Hepatocyte (in vitro differentiated cells): ENCODE measurements around the gene TRAF3IP1. TPM values are rescaled to one million over a fixed set of nuclear protein-coding genes. Genes with fewer than 3 reads are reported as not detected.

Source experiments
- DNase-seq: peaks from one replicate; pipeline ENCODE4 v3.0.0-alpha.2; 2016; ENCODE audit warnings: low spot score
- H2AFZ ChIP-seq: fragments of 200-600 bp; sonication (generic); 2 replicates; pipeline ENCODE4 v1.6.0; 2016; ENCODE audit warnings: antibody characterized with exemption, mild to moderate bottlenecking
- H3K27ac ChIP-seq: fragments of 200-600 bp; sonication (generic); 2 replicates; pipeline ENCODE4 v1.5.1; 2016; ENCODE audit warnings: mild to moderate bottlenecking
- H3K27me3 ChIP-seq: fragments of 200-600 bp; sonication (generic); 2 replicates; pipeline ENCODE4 v1.6.1; 2016
- H3K36me3 ChIP-seq: fragments of 200-600 bp; sonication (generic); replicated peaks from 2 replicates; pipeline ENCODE4 v1.5.1; 2016; ENCODE audit warnings: low read depth; ENCODE audit not compliant: insufficient read depth
- H3K4me1 ChIP-seq: fragments of 200-600 bp; sonication (generic); 2 replicates; pipeline ENCODE4 v1.5.1; 2016; ENCODE audit warnings: mild to moderate bottlenecking, moderate library complexity; ENCODE audit not compliant: insufficient read depth
- H3K4me2 ChIP-seq: fragments of 200-600 bp; sonication (generic); 2 replicates; pipeline ENCODE4 v1.6.0; 2016
- H3K4me3 ChIP-seq: fragments of 200-600 bp; sonication (generic); 2 replicates; pipeline ENCODE4 v1.5.1; 2016; ENCODE audit warnings: mild to moderate bottlenecking
- H3K79me2 ChIP-seq: fragments of 200-600 bp; sonication (generic); 2 replicates; pipeline ENCODE4 v1.6.0; 2017; ENCODE audit warnings: mild to moderate bottlenecking
- H3K9me2 ChIP-seq: fragments of 200-600 bp; sonication (generic); replicated peaks from 2 replicates; pipeline ENCODE4 v1.6.0; 2017; ENCODE audit warnings: mild to moderate bottlenecking; ENCODE audit not compliant: insufficient read depth
- H3K9me3 ChIP-seq: fragments of 200-600 bp; sonication (generic); 2 replicates; pipeline ENCODE4 v1.5.1; 2016; ENCODE audit warnings: low read depth, mild to moderate bottlenecking
- H4K20me1 ChIP-seq: fragments of 200-600 bp; sonication (generic); 2 replicates; pipeline ENCODE4 v1.6.0; 2016; ENCODE audit warnings: mild to moderate bottlenecking; ENCODE audit not compliant: insufficient read depth, poor library complexity, severe bottlenecking
- EZH2 ChIP-seq: fragments of 200-600 bp; sonication (generic); IDR thresholded peaks from 2 replicates; pipeline ENCODE4 v1.6.1; 2016; ENCODE audit warnings: antibody characterized with exemption, mild to moderate bottlenecking, borderline replicate concordance
- EZH2phosphoT487 ChIP-seq: fragments of 200-600 bp; sonication (generic); IDR thresholded peaks from one replicate; pipeline ENCODE4 v1.6.1; 2018; ENCODE audit warnings: antibody characterized with exemption, mild to moderate bottlenecking, low read depth, moderate library complexity; ENCODE audit not compliant: unreplicated experiment, severe bottlenecking
- WGBS: methylation state at CpG from one replicate; pipeline ENCODE4 v1.1.6; 2016; ENCODE audit warnings: low lambda C conversion rate; ENCODE audit errors: missing lambda C conversion rate; 5-methylcytosine and 5-hydroxymethylcytosine counted together
- polyA plus RNA-seq: library from polyadenylated mRNA; unstranded; fragments of >200 nt; fragmentation: Nextera tagmentation; extraction: Ambion mirVana; gene quantifications from 2 replicates; pipeline ENCODE4 v1.2.1, GENCODE V29; 2016
- small RNA-seq: library from RNA; depleted of rRNA; stranded (forward); fragments of <200 nt; gene quantifications from one replicate; pipeline ENCODE3, GENCODE V24; 2014
- total RNA-seq: library from RNA; depleted of rRNA; stranded (reverse); fragments of >200 nt; gene quantifications from 2 replicates; pipeline ENCODE4 v1.2.3, GENCODE V29; 2014
- TF ChIP-seq, protein P1 (sequence below): fragments of 200-600 bp; sonication (generic); IDR thresholded peaks from 2 replicates; pipeline ENCODE4 v1.5.1; 2016; ENCODE audit warnings: antibody characterized with exemption, mild to moderate bottlenecking; ENCODE audit not compliant: poor library complexity

The TRAF3IP1 gene
- total and polyA plus RNA-seq, 2 experiments from 2014 or later: 9.0 to 9.1 TPM

DNA sequence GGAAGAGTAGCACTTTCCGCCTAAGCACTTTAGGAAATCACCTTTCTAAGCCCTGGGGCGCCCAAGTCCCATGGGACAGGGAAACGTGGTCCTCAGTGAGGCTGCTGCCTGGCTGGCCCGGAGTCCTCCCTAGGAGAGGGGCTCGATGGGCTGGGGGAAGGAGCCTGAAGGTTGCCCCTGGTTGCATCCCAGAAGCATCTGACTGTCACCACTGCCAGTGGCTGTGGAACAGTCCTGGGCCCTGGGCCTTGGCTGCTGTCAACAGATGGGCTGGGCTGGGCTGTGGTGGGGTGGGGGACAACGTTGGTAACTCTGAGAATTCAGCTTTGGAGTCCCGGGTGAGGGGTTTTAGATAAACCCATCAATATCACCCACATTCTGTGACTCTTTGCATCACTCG, 128.9 kb downstream of the TRAF3IP1 start:
- H4K20me1 ChIP-seq: no peaks in the 10 kb centered on the region
- no peak overlapping the region for H2AFZ ChIP-seq
- H3K36me3 ChIP-seq: no peaks in the 10 kb centered on the region
- no peak overlapping the region for H3K4me3 ChIP-seq
- no peak overlapping the region for H3K4me2 ChIP-seq
- H3K4me1 ChIP-seq: no peaks in the 10 kb centered on the region
- TF ChIP-seq, protein P1, sequence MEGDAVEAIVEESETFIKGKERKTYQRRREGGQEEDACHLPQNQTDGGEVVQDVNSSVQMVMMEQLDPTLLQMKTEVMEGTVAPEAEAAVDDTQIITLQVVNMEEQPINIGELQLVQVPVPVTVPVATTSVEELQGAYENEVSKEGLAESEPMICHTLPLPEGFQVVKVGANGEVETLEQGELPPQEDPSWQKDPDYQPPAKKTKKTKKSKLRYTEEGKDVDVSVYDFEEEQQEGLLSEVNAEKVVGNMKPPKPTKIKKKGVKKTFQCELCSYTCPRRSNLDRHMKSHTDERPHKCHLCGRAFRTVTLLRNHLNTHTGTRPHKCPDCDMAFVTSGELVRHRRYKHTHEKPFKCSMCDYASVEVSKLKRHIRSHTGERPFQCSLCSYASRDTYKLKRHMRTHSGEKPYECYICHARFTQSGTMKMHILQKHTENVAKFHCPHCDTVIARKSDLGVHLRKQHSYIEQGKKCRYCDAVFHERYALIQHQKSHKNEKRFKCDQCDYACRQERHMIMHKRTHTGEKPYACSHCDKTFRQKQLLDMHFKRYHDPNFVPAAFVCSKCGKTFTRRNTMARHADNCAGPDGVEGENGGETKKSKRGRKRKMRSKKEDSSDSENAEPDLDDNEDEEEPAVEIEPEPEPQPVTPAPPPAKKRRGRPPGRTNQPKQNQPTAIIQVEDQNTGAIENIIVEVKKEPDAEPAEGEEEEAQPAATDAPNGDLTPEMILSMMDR: no peak
- TF ChIP-seq EZH2phosphoT487 (no peak), EZH2 (no peak)
- WGBS: 91% methylated on average over 8 of the region's 8 CpGs
- H3K9me2 ChIP-seq: no peaks in the 10 kb centered on the region
- no peaks in the 10 kb centered on the region for H3K9me3 ChIP-seq
- no peak overlapping the region for H3K27ac ChIP-seq
- H3K79me2 ChIP-seq: peaks cover 8% of the 10 kb centered on the region
- no peak for DNase-seq
- H3K27me3 ChIP-seq: no peaks in the 10 kb centered on the region

DNA sequence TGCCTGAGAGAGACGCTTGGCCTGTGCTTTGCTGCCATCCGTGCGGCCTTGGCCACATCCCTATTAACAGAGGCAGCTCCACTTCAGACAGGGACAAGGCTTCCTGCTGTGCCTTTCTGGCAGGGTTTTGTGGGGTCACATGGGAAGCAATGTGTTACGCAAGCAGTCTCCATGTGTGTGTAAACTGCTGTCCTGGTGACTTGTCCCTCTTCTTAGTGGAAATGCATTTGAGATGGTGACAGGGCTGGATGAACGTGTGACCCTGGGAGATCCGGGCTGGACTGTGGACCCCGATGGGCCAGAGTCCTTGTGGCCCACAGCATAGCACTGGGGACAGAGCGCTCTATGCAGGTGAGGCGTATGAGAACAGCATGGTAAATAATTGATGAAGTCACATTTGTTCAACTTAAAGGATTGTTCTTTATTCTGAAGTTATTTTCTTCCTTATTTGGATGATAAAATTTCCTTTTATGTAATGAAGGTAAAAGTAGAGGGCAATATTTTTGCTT, 129.6 kb downstream of the TRAF3IP1 start:
- WGBS: 80% methylated on average over 9 of the region's 9 CpGs
- no peaks in the 10 kb centered on the region for H3K4me1 ChIP-seq
- no peak overlapping the region for H3K4me2 ChIP-seq
- TF ChIP-seq EZH2phosphoT487: no peak
- no peak for TF ChIP-seq EZH2
- TF ChIP-seq, protein P1: no peak
- H3K9me3 ChIP-seq: no peaks in the 10 kb centered on the region
- no peaks in the 10 kb centered on the region for H3K36me3 ChIP-seq
- H3K27me3 ChIP-seq: no peaks in the 10 kb centered on the region
- H3K9me2 ChIP-seq: no peaks in the 10 kb centered on the region
- no peaks in the 10 kb centered on the region for H4K20me1 ChIP-seq
- no peak overlapping the region for H3K4me3 ChIP-seq
- H2AFZ ChIP-seq: no peak overlapping the region
- H3K27ac ChIP-seq: no peak overlapping the region
- H3K79me2 ChIP-seq: peaks cover 6% of the 10 kb centered on the region
- DNase-seq: peak; percentile 43

DNA sequence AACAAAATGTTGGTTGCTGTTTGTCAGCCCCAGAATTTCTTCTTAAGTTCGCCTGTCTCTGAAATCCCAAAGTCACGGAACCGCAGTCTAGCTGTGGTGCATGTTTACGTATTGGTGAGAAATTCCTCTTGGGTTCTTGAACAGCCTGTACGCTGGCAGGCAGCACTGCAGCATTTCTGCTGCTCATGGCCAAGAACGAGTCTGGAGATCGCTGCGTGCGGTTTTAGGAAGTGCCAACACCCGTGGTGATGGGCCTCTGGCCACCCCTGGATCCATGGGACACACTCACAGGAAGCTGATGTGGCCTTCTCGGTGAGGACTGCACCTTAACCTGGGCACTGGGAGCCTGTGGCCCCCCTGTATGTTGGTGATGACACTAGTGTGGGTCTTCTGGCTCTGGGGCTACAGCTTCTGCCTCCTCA, 130.1 kb downstream of the TRAF3IP1 start:
- no peak overlapping the region for H3K4me2 ChIP-seq
- H3K36me3 ChIP-seq: no peaks in the 10 kb centered on the region
- WGBS: 95% methylated on average over 11 of the region's 11 CpGs
- H3K9me3 ChIP-seq: no peaks in the 10 kb centered on the region
- no peaks in the 10 kb centered on the region for H3K27me3 ChIP-seq
- no peaks in the 10 kb centered on the region for H3K4me1 ChIP-seq
- H3K4me3 ChIP-seq: no peak overlapping the region
- H3K9me2 ChIP-seq: no peaks in the 10 kb centered on the region
- no peak overlapping the region for H2AFZ ChIP-seq
- TF ChIP-seq EZH2phosphoT487: no peak
- TF ChIP-seq, protein P1: no peak
- TF ChIP-seq EZH2: no peak
- DNase-seq: no peak
- H3K79me2 ChIP-seq: peaks cover 3% of the 10 kb centered on the region
- no peaks in the 10 kb centered on the region for H4K20me1 ChIP-seq
- H3K27ac ChIP-seq: no peak overlapping the region

Small RNA genes within 50 kb of the gene (small RNA-seq; reads per million reads assigned to genes)
- gene RNU6-234P: not detected

Other genes with a start within 250 kb of the TRAF3IP1 start
- gene ESPNL, start 220.2 kb upstream of the TRAF3IP1 start, total RNA-seq: 0.27 and 0.36 TPM in 2 replicates
- 0.62 TPM in 1 of 2 replicates, not detected in the other for gene ESPNL, start 220.2 kb upstream of the TRAF3IP1 start, polyA plus RNA-seq
- not detected in 2 replicates for gene KLHL30, start 181.8 kb upstream of the TRAF3IP1 start, total RNA-seq
- 0.15 TPM in 1 of 2 replicates, not detected in the other for gene KLHL30, start 181.8 kb upstream of the TRAF3IP1 start, polyA plus RNA-seq
- 0.27 TPM in 1 of 2 replicates, not detected in the other for gene ERFE, start 161.5 kb upstream of the TRAF3IP1 start, total RNA-seq
- gene ERFE, start 161.5 kb upstream of the TRAF3IP1 start, polyA plus RNA-seq: 0.30 and 1.6 TPM in 2 replicates
- gene ILKAP, start 116.8 kb upstream of the TRAF3IP1 start, total RNA-seq: 20.4 and 25.9 TPM in 2 replicates
- gene ILKAP, start 116.8 kb upstream of the TRAF3IP1 start, polyA plus RNA-seq: 36.6 and 37.5 TPM in 2 replicates
- gene HES6, start 80.5 kb upstream of the TRAF3IP1 start, total RNA-seq: 14.1 and 17.8 TPM in 2 replicates
- 23.0 and 28.5 TPM in 2 replicates for gene HES6, start 80.5 kb upstream of the TRAF3IP1 start, polyA plus RNA-seq
- gene PER2, start 31.9 kb upstream of the TRAF3IP1 start, total RNA-seq: 6.1 and 8.9 TPM in 2 replicates
- 6.0 and 6.4 TPM in 2 replicates for gene PER2, start 31.9 kb upstream of the TRAF3IP1 start, polyA plus RNA-seq
- 13.0 and 19.3 TPM in 2 replicates for gene ASB1, start 106.4 kb downstream of the TRAF3IP1 start, total RNA-seq
- gene ASB1, start 106.4 kb downstream of the TRAF3IP1 start, polyA plus RNA-seq: 27.9 and 30.1 TPM in 2 replicates